Fibroblast of villous mesenchyme (primary cell): ENCODE measurements around the gene RAP1GAP. TPM values are rescaled to one million over a fixed set of nuclear protein-coding genes. Genes with fewer than 3 reads are reported as not detected.

Source experiments
- DNase-seq: peaks from one replicate; pipeline ENCODE4 v3.0.0-alpha.2; 2010; ENCODE audit warnings: low read depth
- H3K4me3 ChIP-seq: 2 replicates; pipeline ENCODE4 v1.5.1; 2011; ENCODE audit warnings: low read depth, mild to moderate bottlenecking, low read length
- total RNA-seq: library from RNA; depleted of rRNA; stranded (reverse); fragments of >200 nt; gene quantifications from 2 replicates; pipeline ENCODE4 v1.2.3, GENCODE V29; 2012
- TF ChIP-seq, protein P1 (sequence below): IDR thresholded peaks from 2 replicates; pipeline ENCODE4 v1.5.1; 2012; ENCODE audit warnings: low read depth, mild to moderate bottlenecking, low read length; ENCODE audit not compliant: insufficient read depth

The RAP1GAP gene
- total RNA-seq, 1 donor, result under 0.01 TPM

DNA sequence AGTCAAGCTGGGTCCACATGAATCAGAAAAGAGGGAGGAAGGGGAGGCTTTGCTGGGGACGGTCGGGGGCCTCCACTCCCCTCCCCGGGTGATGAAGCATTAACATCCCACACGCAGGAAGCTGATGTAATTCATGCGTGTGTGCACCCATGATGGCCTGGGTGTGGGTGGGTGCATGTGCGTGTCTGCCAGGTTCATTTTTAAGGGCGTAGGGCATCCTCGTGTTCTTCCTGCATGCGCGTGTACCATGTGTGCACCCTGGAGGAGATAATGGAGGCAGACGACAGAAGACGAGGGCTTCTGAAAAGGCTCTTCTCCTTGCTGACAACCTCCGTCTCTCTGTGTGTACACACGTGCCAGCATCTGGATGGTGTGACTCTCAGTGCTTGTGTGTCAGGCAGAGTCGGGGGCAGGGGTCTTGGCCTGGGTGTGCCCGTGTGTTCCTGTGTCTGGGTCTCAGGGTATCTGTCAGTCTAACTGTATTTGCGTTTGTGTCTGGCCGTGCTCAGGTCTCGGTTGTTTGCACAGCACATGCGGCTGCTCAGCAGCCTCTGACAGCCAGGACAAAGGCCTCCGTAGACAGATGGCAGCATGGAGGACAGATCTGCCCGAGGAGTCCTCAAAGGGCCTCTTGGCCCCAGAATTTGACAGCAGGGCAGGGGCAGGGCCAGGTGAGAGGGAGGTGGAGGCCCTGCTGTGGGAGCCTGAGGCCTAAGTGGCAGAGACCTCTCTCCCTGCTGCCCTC, 2.4 kb downstream of the RAP1GAP start:
- TF ChIP-seq, protein P1, sequence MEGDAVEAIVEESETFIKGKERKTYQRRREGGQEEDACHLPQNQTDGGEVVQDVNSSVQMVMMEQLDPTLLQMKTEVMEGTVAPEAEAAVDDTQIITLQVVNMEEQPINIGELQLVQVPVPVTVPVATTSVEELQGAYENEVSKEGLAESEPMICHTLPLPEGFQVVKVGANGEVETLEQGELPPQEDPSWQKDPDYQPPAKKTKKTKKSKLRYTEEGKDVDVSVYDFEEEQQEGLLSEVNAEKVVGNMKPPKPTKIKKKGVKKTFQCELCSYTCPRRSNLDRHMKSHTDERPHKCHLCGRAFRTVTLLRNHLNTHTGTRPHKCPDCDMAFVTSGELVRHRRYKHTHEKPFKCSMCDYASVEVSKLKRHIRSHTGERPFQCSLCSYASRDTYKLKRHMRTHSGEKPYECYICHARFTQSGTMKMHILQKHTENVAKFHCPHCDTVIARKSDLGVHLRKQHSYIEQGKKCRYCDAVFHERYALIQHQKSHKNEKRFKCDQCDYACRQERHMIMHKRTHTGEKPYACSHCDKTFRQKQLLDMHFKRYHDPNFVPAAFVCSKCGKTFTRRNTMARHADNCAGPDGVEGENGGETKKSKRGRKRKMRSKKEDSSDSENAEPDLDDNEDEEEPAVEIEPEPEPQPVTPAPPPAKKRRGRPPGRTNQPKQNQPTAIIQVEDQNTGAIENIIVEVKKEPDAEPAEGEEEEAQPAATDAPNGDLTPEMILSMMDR, result no peak
- no peak overlapping the region for H3K4me3 ChIP-seq
- DNase-seq, result no peak

DNA sequence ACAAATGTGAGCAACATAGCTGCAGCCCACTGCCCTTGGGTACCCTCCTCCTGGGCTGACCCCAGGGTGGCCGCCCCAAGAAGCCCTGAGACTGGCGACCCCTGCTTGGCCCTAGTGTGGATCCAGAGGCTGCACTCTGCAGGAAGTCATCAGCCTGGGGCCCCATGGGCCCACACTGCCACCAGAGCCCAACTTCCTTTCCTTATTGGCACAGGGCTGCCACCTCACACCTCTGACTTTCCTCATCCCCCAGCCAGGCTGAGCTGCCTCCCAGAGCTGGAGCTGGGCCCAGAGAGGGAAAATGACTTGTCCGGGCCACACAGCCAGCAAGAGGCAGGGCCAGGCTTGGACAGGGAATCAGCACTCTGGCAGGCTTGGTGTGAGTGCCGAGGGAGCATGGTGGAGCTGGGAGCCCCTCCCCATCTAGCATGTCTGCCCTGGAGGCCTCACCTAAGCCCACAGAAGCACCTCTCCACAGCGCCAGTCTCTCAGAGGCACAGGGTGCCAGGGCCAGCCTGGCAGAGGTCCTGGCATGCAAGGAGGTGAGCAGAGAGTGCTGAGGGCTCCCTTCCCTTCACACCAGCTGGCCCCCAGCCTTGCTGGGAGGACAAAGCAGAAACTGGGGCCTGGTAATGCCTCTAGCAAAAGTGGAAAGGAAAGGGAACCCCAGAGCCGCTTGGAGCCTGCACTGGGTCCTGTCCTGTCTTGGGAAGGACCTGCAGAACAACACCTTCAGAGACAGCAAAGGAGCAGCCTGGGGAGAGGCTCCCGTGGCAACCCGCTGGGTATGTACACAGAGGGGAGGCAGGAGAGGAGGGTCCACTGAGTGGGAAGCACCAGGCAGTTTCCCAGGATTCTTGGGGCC, 3.2 kb downstream of the RAP1GAP start:
- TF ChIP-seq, protein P1, result no peak
- DNase-seq, result no peak
- H3K4me3 ChIP-seq, result no peak overlapping the region

DNA sequence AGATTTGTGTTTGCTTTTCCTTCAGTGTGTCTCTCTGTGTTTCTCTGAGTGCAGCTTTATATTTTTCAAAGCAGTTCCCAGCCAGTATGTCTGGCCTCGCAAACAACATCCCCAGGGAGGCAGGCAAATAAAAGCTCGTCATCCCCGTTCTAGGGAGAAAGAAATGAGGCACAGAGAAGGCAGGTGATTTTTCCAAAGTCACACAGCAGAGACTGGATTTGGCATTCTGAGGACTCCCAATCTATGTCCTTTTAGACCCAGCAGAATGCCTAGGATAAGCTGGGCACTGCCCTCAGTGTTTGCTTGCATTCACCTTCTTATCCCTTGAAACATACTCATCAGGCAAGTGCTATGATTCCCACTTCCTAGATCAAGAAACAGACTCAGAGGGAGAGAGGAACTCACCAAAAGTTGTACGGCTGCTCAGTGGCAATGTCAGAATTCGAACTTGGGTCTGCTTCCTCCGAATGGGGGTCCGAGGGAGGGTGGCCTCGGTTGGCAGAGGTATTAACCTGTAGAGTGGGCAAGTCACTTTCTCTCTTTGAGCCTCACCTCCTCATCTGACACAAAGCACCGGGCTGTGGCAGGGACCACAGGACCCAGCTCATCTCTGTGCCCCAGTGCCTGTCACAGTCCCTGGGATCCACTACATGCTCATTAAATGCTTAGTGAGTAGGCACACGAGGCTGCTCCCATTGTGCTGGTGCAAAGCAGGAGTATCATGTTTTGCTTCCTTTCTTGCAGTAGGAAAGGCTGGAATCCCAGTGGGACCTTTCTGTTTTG, 4.2 kb downstream of the RAP1GAP start:
- DNase-seq, result no peak
- TF ChIP-seq, protein P1, result no peak
- H3K4me3 ChIP-seq, result no peak overlapping the region

DNA sequence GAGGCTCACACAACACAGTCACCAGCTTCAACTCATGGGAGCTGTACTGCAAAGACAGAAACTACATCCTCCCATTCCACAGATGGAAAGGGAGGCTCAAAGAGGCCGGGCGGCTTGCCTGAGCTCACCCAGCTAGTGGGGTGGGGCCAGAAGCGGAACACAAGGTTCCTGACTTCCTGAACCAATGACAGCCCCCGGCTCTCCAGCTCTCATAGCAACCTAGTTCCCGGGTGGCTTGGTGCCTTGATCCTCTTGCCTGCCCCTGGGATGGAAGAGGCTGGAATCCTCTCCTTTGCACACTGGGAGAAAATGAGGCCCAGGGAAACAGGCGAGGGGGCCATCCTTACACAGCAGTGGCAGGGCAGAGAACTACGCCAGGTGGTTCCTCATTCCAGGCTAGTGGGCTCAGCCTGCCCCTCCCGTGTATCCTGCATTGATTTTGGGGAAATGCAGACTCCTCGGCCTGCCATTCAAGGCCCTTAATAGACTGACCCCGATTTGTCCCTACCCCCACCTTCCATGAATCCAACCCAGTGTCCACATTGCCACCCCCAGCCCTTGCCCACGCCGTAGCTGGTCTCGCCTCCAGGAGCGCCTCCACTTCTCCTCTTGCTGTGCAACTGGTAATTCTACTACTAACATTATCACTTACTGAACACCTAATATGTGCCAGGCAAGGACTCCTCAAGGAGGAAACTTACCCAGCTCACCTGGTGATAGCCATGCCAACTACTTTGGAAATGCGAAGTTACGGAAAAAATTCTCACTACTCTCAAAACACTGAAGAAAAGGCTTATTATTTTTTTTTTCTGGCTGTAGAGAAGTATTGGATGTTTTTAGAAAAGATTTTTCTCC, 5.0 kb downstream of the RAP1GAP start:
- DNase-seq, result no peak
- TF ChIP-seq, protein P1, result no peak
- H3K4me3 ChIP-seq, result no peak overlapping the region

DNA sequence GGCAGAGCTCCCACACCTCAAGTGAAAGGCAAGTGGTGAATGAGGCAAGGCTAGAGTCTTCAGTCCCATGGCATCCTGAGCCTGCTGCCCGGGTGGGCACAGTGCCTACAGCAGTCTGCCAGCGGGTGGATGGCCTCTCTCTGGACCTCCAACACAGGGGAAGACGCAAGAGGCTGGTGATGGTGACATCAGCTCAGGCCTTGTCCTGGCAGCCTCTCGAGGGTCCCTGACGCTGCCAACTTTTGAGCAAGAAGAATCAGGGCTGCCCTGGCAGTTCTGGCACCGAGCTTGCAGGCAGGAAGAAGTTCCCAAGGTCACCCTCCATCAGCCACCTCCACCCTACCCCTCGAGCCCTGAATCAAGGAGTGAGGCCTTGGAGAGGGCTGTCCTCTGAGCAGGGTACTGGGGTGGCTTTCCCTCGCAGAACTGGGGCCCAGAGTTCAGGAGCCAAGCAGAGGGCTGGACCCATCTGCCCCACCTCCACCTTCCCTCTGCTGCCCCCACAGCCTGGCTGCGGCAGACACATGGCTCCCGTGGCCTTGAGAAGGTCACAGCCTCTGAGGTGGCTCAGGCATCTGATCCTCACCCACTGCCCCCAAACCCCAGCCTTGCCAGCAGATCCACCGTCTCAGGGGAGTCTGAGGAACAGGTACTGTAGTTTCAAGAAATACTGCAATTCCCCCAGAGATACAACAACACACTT, 5.8 kb downstream of the RAP1GAP start:
- no peak overlapping the region for H3K4me3 ChIP-seq
- TF ChIP-seq, protein P1, result no peak
- DNase-seq, result no peak
